LoVo (cell line): ENCODE results near the gene HYAL2.

Experiments used
- DNase-seq: peaks from one replicate; pipeline ENCODE4 v3.0.0-alpha.2; 2016; ENCODE audit warnings: low spot score

Gene HYAL2, protein sequence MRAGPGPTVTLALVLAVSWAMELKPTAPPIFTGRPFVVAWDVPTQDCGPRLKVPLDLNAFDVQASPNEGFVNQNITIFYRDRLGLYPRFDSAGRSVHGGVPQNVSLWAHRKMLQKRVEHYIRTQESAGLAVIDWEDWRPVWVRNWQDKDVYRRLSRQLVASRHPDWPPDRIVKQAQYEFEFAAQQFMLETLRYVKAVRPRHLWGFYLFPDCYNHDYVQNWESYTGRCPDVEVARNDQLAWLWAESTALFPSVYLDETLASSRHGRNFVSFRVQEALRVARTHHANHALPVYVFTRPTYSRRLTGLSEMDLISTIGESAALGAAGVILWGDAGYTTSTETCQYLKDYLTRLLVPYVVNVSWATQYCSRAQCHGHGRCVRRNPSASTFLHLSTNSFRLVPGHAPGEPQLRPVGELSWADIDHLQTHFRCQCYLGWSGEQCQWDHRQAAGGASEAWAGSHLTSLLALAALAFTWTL

DNA sequence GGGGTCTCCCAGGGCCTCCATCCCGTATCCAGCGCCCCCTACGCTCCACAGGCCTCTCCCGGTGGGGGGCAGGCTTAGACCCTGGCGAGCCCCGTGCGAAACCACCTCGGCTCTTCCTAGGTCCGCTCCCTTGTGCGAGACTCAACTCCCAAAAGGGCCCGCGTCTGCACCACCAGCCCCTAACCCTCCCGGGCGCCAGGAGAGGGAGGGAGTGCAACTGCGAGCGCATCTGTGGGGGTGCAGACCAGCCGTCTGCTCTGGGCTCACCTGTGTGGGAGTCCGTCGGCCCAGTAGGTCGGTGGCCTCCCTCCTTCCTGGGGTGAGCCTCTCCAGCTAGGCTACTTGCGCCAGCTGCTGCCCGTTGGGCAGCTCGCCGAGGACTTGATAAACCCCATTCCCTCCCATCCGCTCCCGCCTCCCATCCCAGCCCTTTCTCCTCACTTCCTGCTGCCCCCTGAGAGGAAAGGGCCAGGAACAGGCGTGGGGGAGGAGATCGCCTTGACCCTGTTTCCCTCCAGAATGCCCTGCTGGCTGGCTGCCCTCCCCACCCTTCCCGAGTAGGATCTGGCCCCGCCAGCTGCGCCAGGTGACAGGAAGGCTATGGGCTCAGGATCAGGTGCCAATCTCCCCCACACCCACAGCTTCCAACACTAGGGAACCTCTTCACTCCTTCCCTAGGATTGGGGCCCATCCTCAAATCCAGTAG lies at the start of gene HYAL2:
HYAL2 (minus strand) TSS at position 360 of the 706 bp plus-strand sequence. CDS start 2,256 bp downstream, outside the sequence.
- DNase-seq, result no peak

DNA sequence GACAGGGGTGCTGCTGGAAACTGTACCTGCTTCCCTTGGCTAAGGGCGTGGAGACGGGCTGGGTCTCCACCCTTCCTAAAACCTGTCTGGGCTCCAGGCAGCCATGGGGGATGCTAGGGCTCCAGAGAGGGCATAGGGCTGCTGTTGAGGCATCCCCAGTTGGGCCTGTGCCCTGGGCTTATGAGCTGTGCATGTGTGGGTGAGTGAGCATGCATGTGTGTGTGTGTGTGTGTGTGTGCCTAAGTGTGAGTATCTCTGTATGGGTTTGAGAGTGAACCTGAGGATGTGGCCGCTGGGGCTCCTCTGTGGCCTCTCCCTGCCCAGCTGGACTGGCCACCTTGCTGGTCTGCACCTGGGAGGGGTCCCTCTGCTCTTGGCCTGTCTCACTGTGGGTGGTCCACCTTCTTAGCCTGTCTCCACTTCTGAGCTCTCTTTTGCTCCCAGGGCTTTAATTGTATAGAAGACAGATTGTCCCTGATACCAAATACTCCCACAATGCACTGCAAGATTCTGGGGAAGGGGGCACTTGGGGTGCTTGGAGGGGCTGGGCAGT lies 48.7 kb upstream of the HYAL2 start:
- DNase-seq, result no peak

DNA sequence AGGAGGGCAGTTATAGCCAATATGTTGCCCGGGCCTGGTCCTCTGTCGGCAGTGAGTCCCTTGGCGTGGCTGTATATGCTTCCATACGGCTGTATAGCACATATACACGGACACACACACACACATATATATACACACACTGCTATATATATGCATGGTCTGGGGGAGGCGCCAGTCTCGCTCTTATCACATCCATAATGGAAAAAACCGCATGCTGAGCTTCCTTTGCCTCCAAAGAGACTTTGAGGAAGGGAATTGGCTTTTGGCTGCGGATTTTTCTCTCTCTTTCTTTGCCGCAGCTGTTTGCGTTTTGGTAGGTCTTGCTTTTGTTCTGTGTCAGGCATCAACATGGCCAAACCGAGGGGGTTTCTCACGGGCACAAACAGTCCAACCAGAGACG lies 48.0 kb upstream of the HYAL2 start:
- no peak for DNase-seq

DNA sequence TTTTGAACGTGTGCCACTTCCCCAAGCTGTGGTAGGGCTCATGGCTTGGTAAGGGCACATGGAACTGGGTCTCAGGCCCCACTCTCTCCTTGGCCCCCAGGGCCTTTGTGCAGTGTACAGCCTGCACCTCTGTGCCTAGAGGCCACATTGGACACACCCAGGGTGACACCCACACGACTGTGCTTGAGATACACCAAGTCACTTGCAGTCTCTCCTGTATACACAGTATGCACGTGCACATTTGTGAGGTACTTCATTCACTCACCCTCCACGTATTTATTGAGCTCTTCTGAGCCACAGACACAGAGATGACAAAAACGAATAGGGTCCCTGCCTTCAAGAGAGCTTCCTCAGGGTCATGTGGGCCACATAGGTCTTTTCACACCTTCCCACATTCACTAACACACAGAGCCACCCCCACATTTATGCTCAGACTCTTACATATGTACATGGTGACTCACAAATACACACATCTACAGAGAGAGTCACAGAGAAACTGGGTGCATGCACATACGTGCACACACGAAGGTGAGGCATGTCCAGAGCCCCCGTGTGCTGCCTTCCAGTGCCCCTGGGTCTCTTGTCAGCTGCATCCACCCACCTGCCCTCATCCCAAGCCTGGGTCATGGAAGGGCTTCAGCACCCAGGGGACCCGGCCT lies 46.6 kb upstream of the HYAL2 start:
- no peak for DNase-seq

DNA sequence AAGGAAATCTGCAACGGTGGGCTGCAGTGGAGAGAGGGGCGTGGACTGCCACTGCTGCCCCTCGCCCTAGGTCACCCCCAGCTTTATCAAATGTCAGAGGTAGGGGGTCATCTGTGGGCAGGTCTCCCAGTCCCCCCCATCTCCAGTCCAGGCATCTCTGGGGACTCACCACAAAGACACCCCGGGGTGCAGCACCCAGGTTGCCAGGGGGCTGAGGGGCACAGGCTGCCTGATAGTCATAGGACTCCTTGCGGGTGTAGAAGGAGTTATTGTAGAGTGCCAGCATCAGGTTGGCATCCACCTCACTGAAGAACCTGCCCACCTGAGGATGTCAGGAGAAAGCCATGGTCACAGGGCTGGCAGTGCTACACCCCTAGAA lies 43.3 kb upstream of the HYAL2 start:
- DNase-seq, result no peak

DNA sequence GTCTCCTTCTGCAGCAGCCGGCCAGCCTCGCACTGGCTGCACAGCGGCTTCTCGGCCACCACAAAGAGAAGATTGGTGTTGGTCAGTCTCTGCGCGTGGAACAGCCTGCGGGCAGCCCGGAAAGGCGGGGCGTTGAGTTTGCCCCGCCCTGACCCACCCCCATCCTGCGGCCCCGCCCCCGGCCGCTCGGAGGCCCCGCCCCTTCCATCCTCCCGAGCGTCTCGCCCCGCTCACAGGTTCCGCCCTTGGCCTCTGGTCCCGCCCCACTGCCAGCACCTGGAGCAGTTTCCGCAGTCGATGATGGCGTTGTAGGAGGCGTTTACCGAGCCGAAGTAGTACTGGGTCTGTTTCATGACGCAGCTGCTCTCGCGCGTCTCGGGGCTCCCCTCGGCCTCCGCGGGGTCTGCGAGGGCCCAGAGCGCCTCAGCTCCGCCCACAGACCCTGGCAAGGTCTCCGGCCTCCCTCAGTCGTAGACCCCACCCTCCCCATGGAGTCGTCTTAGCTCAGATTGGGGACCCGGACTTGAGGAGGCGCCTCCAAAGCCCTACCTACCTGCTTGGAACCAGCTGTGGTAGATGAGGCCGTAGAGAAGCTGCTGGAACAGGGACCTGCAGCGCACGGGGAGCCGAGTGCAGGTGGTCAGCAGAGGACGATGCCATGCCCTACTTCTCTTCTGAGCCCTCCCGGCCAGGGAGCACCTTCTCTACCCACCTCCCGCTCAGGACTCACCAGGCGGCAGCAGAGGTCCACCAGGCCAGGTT lies 42.7 kb upstream of the HYAL2 start:
- peak; percentile 91 for DNase-seq

DNA sequence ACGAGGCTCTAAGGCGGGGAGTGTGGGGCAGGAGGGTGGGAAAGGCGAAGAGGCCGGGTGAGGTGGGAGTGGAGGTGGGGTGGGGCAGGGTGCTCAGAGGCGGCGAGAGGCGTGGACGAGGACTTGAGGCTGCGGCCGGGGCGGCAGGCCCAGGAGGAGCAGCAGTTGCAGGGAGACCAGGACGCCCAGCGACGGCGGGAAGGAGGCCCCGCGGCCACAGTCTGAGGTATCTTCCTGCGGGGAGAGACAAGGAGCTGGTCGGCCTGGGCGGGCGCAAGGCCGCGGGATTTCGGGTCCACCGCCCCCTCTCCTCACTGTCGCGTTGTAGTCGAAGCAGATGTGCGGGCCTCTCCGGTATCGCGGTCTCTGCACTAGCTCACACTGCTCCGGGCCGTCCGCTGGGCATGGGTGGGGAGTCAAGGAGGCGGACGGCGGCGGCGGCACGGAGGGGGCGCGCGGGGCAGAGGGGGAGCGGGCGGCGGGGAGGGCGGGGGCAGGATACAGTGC lies 42.1 kb upstream of the HYAL2 start:
- no peak for DNase-seq

DNA sequence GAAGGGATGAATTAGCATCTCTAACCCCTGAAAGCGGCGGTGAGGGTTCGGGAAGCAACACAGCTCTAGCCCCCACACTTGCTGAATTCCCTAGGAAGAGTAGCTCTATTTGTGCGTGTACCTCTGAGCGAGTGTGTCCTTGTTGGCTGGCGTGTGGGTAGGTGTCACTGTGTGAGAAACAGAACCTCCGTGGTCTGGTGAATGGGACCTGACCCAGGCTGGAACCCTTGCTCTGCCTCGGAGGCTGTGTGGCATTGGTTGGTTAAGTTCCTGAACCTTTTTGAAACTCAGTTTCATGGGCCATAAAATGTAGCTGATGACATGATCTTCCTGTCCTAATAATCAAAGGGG lies 37.2 kb upstream of the HYAL2 start:
- no peak for DNase-seq

DNA sequence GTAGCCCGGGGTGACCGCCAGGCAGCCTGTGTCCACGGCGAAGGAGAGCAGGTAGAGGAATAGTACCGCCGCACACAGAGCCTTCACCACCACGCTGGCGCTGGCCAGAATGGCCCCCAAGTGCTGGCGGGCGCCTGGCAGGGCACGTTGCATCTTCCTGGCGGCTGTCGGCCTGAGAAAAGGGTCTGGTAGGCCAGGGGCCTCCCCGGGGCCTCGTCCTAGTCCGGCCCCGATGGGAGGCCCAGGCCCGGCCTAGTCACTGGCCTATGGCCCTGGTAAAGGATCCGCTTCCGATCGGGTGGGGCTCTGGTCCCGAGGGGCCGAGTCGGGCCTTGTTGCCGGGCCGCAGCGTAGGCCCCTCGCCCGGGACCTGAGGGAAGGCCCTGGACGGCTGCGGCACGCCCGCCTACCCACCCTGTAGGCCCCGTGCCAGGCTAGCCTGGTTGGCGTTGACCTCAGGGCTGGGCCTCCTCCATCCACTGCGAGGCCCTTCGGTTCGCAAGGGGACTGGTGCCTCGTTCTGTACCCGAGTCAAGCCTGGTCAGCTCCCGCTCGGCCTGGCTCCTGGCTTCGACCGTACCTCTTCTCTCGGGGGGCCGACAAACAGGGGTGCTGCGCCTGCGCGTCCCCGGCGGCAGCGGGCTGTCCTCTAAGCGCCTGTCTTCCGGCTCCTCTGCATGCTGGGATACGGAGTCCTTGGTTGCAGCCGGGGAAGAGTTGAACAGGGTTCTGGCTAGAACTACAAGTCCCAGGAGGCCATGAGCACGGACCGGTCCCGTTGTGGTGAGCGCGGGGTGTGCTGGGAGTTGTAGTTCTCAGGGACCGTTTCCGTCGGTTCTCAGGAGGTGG lies 36.6 kb upstream of the HYAL2 start, which contains the start of gene TMEM115:
TMEM115 (minus strand) TSS at position 611 of the 849 bp plus-strand sequence; CDS start at position 153, 458 bp downstream.
- DNase-seq, result peak; percentile 98

DNA sequence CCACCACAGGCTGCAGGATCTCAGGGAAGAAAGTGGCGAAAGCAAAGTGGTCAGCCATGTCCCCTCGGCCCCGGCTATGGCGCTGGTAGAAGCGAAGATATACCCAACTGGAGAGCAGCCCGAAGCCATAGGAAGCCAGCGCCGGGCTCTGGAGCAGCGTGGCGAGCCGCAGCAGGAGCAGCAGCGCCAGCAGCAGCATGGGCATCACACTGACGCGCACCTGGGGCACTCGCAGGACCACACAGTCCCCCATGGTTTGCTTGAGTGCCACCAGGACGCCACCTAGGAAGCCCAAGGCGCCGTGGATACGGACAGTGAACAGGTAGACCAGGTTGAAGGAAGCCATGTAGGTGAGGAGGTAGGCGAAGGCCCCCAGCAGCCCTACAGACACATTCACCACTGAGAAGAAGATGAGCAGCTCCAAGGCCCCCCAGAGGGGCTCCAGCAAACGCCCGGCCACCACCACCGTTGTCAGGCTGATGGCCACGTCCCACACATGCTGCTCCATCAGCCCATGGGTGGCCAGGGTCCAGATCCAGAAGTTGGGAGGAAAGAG lies 35.9 kb upstream of the HYAL2 start:
- no peak for DNase-seq

DNA sequence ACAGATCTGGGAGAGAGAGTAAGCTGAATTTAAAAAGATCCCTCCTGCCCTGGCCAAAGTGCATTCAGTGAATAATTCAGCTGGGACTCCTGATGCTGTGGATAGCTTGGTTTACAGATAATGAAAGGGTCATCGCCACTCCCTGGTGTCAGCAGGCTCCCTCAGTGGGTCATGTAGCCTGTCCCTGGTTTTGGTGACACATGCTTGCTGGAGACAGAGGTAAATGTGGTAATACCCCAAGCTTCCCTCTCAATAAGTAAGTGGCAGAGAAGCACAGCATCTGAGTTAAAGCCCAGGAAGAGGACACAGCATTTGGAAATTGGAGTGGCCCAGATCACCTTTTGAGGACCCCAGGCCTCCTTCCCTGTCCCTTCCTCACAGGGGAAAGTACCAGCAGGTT lies 34.9 kb upstream of the HYAL2 start:
- DNase-seq, result no peak

DNA sequence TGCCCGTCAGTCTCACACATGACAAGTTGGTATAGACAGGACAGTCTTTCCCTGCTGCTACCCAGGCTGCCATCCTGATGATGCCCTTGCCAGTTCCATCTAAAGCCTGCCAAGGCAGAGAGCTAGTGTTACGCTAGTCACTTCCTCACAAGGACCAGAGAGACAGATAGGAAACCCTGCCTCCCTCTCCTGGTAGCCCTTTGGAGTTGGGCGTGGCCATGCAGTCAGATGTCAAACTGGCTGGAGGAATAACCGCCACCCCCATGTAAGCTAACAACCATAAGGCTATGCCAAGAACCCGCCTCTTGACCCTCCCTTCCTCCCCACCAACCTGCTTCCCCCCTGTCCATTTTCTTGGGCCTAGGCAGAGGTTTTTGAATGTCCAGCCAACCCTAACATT lies 34.0 kb upstream of the HYAL2 start:
- no peak for DNase-seq

DNA sequence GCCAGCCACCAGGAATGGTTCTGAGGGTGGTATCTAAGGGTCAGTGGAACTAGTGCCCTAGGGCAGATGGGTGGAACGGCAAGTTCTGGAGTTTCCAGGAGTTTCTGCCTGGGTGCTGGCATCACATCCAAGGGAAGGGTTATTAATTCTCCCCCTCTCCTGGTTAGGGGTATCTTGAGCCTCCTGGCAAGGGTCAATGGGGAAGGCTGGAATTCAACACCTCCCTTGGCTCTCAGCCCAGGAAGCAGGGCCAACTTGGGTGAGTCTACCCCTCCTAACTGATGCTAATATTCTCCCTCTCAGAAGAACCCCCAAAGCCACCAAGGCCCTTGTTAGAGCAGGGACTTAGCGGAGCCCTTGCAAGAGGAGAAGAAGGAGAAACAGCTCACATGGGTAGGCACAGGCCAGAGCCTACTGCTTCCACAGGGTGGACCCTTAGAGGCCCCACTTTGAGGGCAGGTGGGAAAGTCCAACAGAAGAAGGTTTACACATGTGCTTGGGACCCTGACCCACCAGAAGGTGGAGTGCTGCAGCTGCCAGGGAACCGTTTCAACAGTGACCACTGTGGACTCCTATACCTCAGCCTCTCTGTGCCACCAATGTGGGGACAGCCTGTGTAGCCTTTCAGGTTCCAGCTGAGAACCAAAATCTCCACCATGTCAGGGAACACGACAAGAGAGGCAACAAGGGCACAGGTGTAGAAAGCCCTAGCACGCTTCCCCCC lies 33.4 kb upstream of the HYAL2 start:
- no peak for DNase-seq

DNA sequence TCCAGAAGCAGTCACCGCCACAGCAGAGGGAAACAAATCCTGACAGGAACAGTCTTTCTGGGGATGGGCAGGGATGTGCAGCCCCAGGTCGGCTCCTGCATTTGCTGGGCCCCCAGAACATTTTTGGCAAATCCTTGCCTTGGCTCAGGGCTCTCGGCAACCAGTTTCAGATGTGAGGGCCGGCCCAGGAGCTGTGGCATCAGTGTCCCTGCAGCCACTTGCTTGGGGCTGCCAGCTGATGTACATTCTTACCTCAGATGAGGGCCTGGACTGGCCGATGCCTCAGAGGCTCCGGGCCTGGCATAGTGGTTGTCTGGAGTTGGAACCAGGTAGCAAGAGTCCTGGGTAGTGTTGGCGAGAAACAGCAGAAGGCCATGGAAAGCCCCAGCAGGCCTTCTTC lies 32.3 kb upstream of the HYAL2 start:
- no peak for DNase-seq

DNA sequence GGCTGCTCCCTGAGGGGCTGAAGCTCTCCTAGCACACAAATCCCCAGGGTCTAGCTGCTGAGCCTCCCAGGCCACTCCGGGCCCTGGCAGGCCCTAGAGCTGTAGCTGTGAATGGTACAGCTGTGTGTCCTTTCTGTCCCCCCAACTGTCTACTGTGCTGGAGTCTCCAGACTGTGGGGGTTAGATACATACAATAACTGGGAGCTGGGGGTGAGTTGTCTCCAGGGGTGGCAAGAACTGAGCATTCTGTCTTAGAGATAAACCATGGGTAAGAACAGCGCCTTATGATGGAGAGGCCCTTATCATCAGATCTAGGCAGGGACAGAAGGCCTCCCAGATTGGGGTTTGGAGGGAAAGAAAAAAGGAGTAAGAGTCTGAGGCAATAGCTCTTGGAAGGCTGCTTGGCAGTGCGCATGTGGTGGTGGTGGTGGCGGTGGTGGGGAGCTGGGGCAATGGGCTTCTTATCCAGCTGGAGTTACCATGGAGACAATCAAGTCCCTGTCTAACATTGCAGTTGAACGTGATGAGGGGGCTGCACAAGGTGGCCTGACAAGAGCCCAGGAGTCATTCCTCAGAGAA lies 31.7 kb upstream of the HYAL2 start:
- DNase-seq, result no peak

DNA sequence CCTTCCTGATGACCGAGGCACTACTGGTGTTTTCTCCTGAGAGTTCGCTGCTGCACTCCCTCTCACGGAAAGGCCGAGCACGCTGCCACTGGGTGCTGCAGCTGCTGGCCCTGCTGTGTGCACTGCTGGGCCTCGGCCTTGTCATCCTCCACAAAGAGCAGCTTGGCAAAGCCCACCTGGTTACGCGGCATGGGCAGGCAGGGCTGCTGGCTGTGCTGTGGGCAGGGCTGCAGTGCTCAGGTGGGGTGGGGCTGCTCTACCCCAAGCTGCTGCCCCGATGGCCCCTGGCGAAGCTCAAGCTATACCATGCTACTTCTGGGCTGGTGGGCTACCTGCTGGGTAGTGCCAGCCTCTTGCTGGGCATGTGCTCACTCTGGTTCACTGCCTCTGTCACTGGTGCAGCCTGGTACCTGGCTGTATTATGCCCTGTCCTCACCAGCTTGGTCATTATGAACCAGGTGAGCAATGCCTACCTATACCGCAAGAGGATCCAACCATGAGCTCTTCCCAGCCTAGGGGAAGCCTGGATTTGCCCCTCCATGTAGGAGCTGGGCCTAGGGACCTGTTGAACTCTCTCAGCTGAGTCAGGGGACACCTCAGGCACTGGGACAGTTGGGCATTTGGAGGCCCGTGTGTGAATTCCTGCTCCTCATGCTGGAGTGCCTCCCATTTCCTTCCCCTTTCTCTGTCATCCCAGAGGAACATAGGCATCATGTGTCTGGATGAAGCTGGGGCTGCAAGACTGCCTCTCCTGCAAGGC lies 30.9 kb upstream of the HYAL2 start:
- no peak for DNase-seq

DNA sequence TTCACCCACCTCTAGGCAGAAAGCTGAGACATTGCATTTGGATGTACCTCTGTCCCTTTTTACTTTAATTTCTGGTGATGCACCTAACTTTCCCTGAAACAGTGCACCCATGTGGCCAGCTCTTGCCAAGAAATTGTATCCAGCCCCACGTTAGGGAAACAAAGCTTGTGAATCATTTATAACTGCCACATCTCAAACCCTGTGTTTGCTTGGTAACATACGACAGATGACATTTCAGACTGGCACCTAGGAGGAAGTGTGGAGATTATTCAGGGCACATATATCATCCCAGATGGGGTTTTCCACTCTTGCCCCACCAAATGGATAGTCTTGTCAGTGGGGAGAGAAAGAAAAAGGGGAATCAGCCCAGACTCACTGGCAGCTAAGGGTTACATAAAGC lies 30.2 kb upstream of the HYAL2 start:
- no peak for DNase-seq

DNA sequence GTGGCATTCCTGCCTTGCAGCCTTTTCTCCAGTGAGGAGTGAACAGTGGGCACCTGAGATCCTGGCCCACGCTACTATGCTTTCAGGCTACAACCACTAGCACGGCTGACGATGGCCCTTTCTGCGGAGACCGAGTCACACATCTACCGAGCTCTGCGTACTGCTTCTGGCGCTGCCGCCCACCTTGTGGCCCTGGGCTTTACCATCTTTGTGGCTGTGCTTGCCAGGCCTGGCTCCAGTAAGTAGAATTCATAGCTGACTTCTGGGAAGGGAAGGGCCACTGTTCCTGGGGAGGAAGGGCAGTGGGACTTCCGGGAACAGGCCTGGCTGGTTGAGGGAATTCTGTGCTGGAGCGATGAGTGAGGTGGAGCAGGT lies 28.8 kb upstream of the HYAL2 start:
- DNase-seq, result no peak
